GM19324 (cell line): Measurements from ENCODE around the gene RHEX.

Experiments
- ATAC-seq: cut with Tn5 transposase; IDR thresholded peaks from one replicate; pipeline ENCODE4 v1.9.1; 2021; ENCODE audit warnings: mild to moderate bottlenecking, moderate library complexity; ENCODE audit not compliant: unreplicated experiment, low FRiP score

Gene RHEX

DNA sequence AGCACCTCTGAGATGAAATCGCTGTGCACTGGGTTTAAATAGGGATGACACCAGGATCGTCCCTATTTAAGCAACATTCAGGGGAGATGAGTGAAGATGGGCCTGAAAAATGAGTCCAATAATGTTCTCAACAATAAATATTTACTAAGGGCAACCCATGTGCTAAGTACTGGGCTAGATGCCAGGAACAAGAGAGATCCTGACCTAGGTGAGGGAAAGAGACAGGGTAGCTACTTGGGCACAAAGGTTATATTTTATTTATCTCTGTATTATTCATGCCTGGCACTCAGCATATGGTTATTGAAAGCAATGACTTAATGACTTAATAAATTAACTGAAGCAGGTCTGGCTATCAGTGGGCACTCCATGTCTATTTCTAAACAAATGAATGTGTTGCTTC, 91.6 kb downstream of the RHEX start:
- no peak for ATAC-seq

DNA sequence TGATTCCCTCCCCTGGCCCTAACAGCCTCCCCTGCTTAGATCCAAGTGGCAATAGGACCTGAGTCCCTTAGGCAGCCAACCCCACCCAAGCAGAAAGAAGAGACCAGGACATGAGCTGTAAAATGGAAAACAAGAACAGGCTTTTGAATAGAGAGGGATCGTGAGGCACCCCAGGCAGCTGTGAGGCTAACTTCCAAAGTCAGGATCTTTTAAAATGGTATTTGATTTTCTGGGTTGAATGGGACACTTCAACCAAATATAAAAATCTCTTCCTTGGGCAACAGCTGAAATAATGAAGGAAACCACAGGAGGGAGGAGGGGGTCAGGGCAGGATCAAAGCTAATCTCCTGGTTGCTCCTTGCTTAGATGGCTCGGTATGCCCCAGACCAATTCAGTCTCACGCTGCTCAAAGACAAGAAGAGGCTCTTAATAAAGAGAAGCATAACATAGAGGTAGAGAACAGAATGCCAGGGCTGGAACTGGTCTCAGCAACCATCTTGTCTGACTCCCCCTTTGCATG, 92.9 kb downstream of the RHEX start:
- no peak for ATAC-seq
